Vagina (tissue), 2 donors: ENCODE data around the gene BRI3. TPM values are rescaled to one million over a fixed set of nuclear protein-coding genes. Genes with fewer than 3 reads are reported as not detected.
A peak's percentile ranks its signal among the peaks of the same experiment; 100 is the strongest.

Experiments
- DNase-seq, 2 donors: peaks; one replicate each; pipeline ENCODE4 v3.0.0-alpha.2; 2017; ENCODE audit errors: extremely low spot score in 2 of 2
- H3K27ac ChIP-seq: fragments of 200-600 bp; sonication (generic); one replicate; pipeline ENCODE4 v1.5.1; 2019
- H3K27me3 ChIP-seq: fragments of 200-600 bp; sonication (generic); one replicate; pipeline ENCODE4 v1.5.1; 2019
- H3K36me3 ChIP-seq, 2 donors: fragments of 200-600 bp; sonication (generic); one replicate each; pipeline ENCODE4 v1.5.1; 2017 to 2019
- H3K4me1 ChIP-seq: fragments of 200-600 bp; sonication (generic); one replicate; pipeline ENCODE4 v1.5.1; 2019
- H3K4me3 ChIP-seq, 2 donors: fragments of 200-600 bp; sonication (generic); 1 replicate in 1 of 2; 2 replicates in 1 of 2; pipeline ENCODE4 v1.5.1; 2016 to 2019
- H3K9me3 ChIP-seq: fragments of 200-600 bp; sonication (generic); one replicate; pipeline ENCODE4 v1.5.1; 2019
- POLR2A ChIP-seq, 2 donors: fragments of 450-650 bp; IDR thresholded peaks; one replicate each; pipeline ENCODE4 v1.6.1; 2017; ENCODE audit warnings: antibody characterized with exemption in 2 of 2, mild to moderate bottlenecking in 2 of 2, moderate library complexity in 2 of 2
- POLR2AphosphoS5 ChIP-seq, 2 donors: sonication (generic); formaldehyde crosslinking; IDR thresholded peaks; one replicate each; pipeline ENCODE4 v1.9.0; 2017; ENCODE audit warnings: antibody characterized with exemption in 2 of 2, mild to moderate bottlenecking in 2 of 2, low read depth in 1 of 2; ENCODE audit not compliant: insufficient read depth in 1 of 2
- intact Hi-C: fragments of 100-400 bp; cut with DNase I; formaldehyde crosslinking; loops from one replicate; pipeline ENCODE4 v1.15.1; 2023
- total RNA-seq: library from RNA; depleted of rRNA; stranded (reverse); fragments of >200 nt; gene quantifications from one replicate; pipeline ENCODE4 v1.2.3, GENCODE V29; 2016
- TF ChIP-seq, protein P1 (sequence below), 3 experiments: fragments of 450-650 bp in 2 of 3; fragments of 200-600 bp in 1 of 3; sonication (generic) in 1 of 3; IDR thresholded peaks; one replicate each; pipeline ENCODE4 v1.5.1; 2017 to 2019; ENCODE audit warnings: antibody characterized with exemption in 3 of 3, mild to moderate bottlenecking in 2 of 3, moderate library complexity in 2 of 3

The BRI3 gene
- total RNA-seq, 1 donor from 2014 or later: 68.5 TPM

DNA sequence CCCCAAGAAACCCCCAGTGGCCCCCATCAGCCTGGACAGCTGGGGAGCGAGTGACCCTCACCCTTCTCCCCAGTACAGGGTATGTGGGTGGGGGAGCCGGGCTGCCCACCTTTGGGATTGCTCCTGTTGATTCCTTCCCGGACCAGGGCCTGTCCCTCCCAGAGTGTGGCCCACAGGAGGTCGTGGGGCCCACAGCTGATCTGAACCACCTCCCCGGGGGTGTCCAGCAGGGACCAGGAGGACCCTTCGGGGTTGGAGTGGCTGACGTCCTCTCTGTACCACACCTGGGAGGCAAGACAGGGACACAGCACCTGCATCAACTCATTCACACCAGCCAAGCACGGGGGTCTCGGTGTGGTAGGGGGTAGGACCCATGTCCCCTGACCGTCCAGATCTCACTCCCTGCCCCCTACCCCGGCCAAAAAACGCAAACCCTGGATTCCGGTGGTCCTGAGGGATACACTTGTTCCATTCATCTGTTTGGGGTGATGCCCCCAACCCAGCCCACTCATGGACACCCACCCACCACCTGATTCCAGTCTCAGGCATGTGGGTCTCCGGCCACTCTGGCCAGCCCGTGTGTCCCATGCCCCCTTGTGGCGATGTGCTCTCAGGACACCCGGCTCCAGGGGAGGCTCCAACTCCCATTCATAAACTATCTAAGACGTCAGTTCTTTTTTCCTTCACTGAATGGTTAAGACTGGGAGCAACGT lies 40.4 kb upstream of the BRI3 start:
- peak in 1 of 2 donors; percentile 72 for DNase-seq
- TF ChIP-seq POLR2AphosphoS5 (IDR thresholded peaks at IDR 0.05; ENCODE audit: insufficient read depth in 1 of 2, low read depth in 1 of 2) (no peak), POLR2A (IDR thresholded peaks at IDR 0.05) (no peak)
- TF ChIP-seq, protein P1, sequence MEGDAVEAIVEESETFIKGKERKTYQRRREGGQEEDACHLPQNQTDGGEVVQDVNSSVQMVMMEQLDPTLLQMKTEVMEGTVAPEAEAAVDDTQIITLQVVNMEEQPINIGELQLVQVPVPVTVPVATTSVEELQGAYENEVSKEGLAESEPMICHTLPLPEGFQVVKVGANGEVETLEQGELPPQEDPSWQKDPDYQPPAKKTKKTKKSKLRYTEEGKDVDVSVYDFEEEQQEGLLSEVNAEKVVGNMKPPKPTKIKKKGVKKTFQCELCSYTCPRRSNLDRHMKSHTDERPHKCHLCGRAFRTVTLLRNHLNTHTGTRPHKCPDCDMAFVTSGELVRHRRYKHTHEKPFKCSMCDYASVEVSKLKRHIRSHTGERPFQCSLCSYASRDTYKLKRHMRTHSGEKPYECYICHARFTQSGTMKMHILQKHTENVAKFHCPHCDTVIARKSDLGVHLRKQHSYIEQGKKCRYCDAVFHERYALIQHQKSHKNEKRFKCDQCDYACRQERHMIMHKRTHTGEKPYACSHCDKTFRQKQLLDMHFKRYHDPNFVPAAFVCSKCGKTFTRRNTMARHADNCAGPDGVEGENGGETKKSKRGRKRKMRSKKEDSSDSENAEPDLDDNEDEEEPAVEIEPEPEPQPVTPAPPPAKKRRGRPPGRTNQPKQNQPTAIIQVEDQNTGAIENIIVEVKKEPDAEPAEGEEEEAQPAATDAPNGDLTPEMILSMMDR (IDR thresholded peaks at IDR 0.05): peak in 1 of 3 experiments; percentile 21
- H3K36me3 ChIP-seq: peaks cover 0 to 35% of the 10 kb centered on the region in 2 donors
- no peaks in the 10 kb centered on the region for H3K4me1 ChIP-seq
- no peaks in the 10 kb centered on the region for H3K27me3 ChIP-seq
- intact Hi-C loops: no loop called here
- H3K27ac ChIP-seq: no peak overlapping the region
- H3K9me3 ChIP-seq: no peaks in the 10 kb centered on the region
- H3K4me3 ChIP-seq: no peak overlapping the region

DNA sequence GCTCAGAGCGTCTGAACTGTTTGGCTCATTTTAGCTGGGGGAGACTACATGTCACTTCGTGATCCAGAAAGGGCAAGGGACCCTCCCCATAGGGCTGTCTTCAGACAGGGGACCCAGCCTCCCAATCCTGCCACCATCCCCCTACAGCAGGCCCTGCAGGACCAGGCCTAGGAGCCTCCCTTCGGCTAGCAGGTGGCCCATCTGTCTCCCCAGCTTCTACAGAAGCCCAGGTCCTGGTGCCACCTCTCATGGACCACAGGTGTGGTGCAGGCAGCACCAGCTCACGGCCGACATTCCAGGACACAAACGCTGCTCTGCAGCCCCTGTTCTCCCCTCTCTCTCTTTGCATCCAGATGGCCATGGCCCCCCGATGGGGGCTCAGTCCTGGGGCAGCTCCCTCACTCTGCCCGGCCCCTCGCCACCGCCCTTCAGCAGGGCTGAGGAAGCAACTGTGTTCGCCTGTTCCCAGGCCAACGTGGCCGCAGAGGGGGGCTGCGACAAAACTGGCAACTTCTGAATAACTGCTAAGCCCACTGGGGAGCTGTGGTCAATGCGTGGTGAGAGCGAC lies 39.7 kb upstream of the BRI3 start:
- DNase-seq: no peak
- intact Hi-C loops: no loop called here
- H3K4me1 ChIP-seq: no peaks in the 10 kb centered on the region
- TF ChIP-seq POLR2A (IDR thresholded peaks at IDR 0.05) (no peak), POLR2AphosphoS5 (IDR thresholded peaks at IDR 0.05; ENCODE audit: insufficient read depth in 1 of 2, low read depth in 1 of 2) (no peak)
- TF ChIP-seq, protein P1 (IDR thresholded peaks at IDR 0.05): no peak
- H3K4me3 ChIP-seq: no peak overlapping the region
- peaks cover 0 to 32% of the 10 kb centered on the region in 2 donors for H3K36me3 ChIP-seq
- no peaks in the 10 kb centered on the region for H3K27me3 ChIP-seq
- no peaks in the 10 kb centered on the region for H3K9me3 ChIP-seq
- no peak overlapping the region for H3K27ac ChIP-seq

DNA sequence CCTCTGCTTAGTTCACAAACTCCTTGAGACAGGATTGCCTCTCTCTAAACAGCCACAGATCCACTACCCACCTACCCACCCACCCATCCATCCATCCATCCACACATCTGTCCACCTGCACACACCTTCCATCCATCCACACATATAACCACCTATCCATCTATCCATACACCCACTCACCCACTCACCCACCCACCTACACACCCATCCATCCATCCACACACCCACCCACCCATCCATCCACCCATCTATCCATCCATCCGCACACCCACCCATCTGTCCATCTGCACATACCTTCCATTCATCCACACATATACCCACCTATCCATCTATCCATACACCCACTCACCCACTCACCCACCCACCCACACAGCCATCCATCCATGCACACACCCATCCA lies 39.1 kb upstream of the BRI3 start:
- Histone ChIP-seq H3K27me3 (no peaks in the 10 kb centered on the region), H3K27ac (no peak overlapping the region), H3K9me3 (no peaks in the 10 kb centered on the region), H3K36me3 (peaks cover 0 to 32% of the 10 kb centered on the region in 2 donors), H3K4me1 (no peaks in the 10 kb centered on the region), H3K4me3 (no peak overlapping the region)
- no peak for TF ChIP-seq POLR2AphosphoS5 (IDR thresholded peaks at IDR 0.05; ENCODE audit: insufficient read depth in 1 of 2, low read depth in 1 of 2)
- TF ChIP-seq, protein P1 (IDR thresholded peaks at IDR 0.05): no peak
- TF ChIP-seq POLR2A (IDR thresholded peaks at IDR 0.05): no peak
- intact Hi-C loops: no loop called here
- DNase-seq: no peak

DNA sequence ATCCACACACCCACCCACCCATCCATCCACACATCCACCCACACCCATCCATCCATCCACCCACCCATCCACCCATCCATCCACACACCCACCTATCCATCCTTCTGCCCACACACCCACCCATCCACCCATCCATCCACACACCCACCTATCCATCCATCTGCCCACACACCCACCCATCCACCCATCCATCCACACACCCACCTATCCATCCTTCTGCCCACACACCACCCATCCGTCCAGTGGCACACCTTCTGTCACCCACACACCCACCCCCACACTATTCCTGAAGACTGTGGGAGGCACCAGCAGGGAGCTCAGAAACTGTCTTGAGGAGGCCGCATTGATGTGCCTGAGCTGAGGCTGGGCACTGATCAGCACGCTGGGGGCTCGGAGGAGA lies 38.6 kb upstream of the BRI3 start:
- Histone ChIP-seq H3K4me1 (no peaks in the 10 kb centered on the region), H3K27me3 (no peaks in the 10 kb centered on the region), H3K9me3 (no peaks in the 10 kb centered on the region), H3K36me3 (peaks cover 0 to 32% of the 10 kb centered on the region in 2 donors), H3K27ac (no peak overlapping the region), H3K4me3 (no peak overlapping the region)
- TF ChIP-seq, protein P1 (IDR thresholded peaks at IDR 0.05): no peak
- TF ChIP-seq POLR2AphosphoS5 (IDR thresholded peaks at IDR 0.05; ENCODE audit: insufficient read depth in 1 of 2, low read depth in 1 of 2) (no peak), POLR2A (IDR thresholded peaks at IDR 0.05) (no peak)
- intact Hi-C loops: no loop called here
- DNase-seq: no peak

DNA sequence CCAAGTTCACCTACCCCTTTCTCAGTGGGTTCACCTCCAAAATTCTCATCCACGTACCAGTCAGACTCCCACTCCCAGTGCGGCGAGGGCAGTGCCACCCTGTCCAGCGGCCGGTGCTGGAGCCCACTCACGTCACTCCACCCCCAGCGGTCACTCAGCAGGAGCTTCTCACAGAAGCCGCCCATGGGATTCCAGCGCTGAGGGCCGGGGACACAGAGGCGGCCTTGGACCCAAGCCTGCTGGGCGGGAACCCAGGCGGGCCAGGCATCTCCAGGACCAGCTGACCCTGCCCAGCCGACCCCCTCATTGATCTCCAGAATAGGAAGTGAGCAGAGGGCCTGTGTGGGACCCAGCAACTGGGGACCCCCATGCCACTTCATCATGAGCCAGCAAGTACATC lies 36.6 kb upstream of the BRI3 start:
- H3K27me3 ChIP-seq: no peaks in the 10 kb centered on the region
- peaks cover under 1% of the 10 kb centered on the region for H3K4me1 ChIP-seq
- intact Hi-C loops: no loop called here
- no peak overlapping the region for H3K27ac ChIP-seq
- TF ChIP-seq POLR2AphosphoS5 (IDR thresholded peaks at IDR 0.05; ENCODE audit: insufficient read depth in 1 of 2, low read depth in 1 of 2) (no peak), POLR2A (IDR thresholded peaks at IDR 0.05) (no peak)
- TF ChIP-seq, protein P1 (IDR thresholded peaks at IDR 0.05): no peak
- H3K36me3 ChIP-seq: peaks cover 0 to 32% of the 10 kb centered on the region in 2 donors
- H3K9me3 ChIP-seq: no peaks in the 10 kb centered on the region
- DNase-seq: no peak
- H3K4me3 ChIP-seq: no peak overlapping the region
